SJSA1 (cell line): ENCODE data around the gene MAP3K6. TPM values are rescaled to one million over a fixed set of nuclear protein-coding genes. Genes with fewer than 3 reads are reported as not detected.

ENCODE experiments used
- DNase-seq, 2 experiments: peaks; one replicate each; pipeline ENCODE4 v3.0.0-alpha.2; 2015 to 2020; ENCODE audit warnings: low spot score in 2 of 2, low read depth in 1 of 2
- H3K27ac ChIP-seq: fragments of 250-450 bp; sonication (Bioruptor Pico); 2 replicates; pipeline ENCODE4 v1.5.1; 2020; ENCODE audit warnings: mild to moderate bottlenecking, moderate library complexity
- H3K27me3 ChIP-seq: fragments of 250-450 bp; sonication (Bioruptor Pico); replicated peaks from 2 replicates; pipeline ENCODE4 v1.5.1; 2020; ENCODE audit warnings: mild to moderate bottlenecking, moderate library complexity
- H3K36me3 ChIP-seq: fragments of 250-450 bp; sonication (Bioruptor Pico); 2 replicates; pipeline ENCODE4 v1.5.1; 2020; ENCODE audit warnings: mild to moderate bottlenecking
- H3K4me1 ChIP-seq: fragments of 250-450 bp; sonication (Bioruptor Pico); replicated peaks from 2 replicates; pipeline ENCODE4 v1.6.1; 2021; ENCODE audit warnings: mild to moderate bottlenecking
- H3K4me3 ChIP-seq: fragments of 250-450 bp; sonication (Bioruptor Pico); 2 replicates; pipeline ENCODE4 v1.5.1; 2020; ENCODE audit warnings: mild to moderate bottlenecking
- H3K9me3 ChIP-seq: fragments of 250-450 bp; sonication (Bioruptor Pico); replicated peaks from 2 replicates; pipeline ENCODE4 v1.5.1; 2020; ENCODE audit warnings: mild to moderate bottlenecking
- total RNA-seq: library from RNA; depleted of rRNA; stranded (reverse); fragments of >200 nt; shearing (Covaris generic); gene quantifications from 2 replicates; pipeline ENCODE4 v1.2.3, GENCODE V29; 2014

MAP3K6 gene
- total RNA-seq, 1 experiment from 2014 or later = 16.6 TPM

DNA sequence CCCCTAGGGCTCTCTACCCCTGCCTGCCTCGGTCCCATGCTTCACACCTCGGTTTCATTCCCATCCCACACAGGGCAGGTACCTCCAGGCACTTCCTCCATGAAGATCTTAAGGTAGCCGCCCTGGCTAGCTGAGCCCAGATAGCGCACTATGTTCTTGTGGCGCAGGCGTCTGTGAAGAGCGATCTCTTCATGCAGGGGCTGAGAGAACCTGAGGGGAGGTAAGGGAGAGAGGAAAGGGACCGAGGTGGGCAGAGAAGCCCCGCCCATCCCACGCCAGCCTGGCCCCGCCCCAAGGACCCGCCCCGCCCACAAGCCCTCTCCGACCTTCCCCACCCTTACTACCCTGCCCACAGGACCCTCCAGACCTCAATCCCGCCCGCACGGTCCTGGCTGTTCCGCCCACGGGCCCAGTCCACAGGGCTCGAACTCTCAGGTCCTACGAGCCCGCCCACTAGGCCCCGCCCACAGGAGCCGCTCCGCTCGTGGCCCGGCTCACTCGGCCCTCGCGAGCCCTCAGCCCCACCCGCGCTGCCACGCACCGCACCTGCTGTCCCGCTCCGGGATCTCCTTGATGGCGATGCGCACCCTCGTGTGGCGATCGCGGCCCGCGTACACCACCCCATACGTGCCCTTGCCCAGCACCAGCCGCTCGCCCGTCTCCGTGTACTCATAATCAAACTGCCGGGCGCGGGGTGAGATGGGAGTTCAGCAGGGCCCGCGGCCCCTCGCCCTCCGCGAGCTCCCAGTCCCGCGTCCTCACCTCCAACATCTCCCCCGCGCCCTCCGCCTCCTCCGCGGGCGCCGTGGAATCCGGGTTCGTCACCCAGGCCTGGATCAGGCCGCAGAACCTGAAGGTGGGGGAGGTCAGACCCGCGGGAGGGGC, 6.4 kb downstream of the MAP3K6 start:
- no peaks in the 10 kb centered on the region for H3K27me3 ChIP-seq
- no peak overlapping the region for H3K4me3 ChIP-seq
- no peak overlapping the region for H3K27ac ChIP-seq
- peaks cover 9% of the 10 kb centered on the region for H3K4me1 ChIP-seq
- peaks cover 69% of the 10 kb centered on the region for H3K36me3 ChIP-seq
- no peak for DNase-seq
- no peaks in the 10 kb centered on the region for H3K9me3 ChIP-seq

- Histone ChIP-seq H3K36me3 (peaks cover 71% of the 10 kb centered on the region), H3K27ac (no peak overlapping the region), H3K27me3 (no peaks in the 10 kb centered on the region), H3K4me1 (peaks cover 3% of the 10 kb centered on the region), H3K9me3 (no peaks in the 10 kb centered on the region), H3K4me3 (no peak overlapping the region)
- no peak for DNase-seq
These were observed 7.0 kb downstream of the MAP3K6 start for GRCh38 chr1:27359822-27360158.

DNA sequence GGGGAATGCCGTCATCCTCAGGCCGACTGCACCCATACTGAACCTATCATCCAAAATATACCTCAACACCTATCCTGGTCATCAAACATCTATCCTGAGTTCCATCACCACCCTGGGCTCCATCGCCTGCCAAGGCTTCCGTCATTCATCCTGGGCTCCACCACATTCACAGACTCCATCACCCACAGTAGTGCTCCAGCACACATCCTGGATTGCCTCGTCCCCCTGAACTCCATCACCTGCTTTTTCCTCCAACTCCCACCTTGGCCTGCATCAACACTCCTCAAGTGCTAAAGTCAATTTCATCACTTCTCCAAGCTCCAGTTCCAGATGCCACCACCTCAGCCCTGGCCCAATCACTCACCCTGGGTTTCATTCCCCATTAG, 7.8 kb downstream of the MAP3K6 start:
- H3K27ac ChIP-seq = no peak overlapping the region
- H3K4me1 ChIP-seq = no peaks in the 10 kb centered on the region
- H3K4me3 ChIP-seq = no peak overlapping the region
- no peaks in the 10 kb centered on the region for H3K9me3 ChIP-seq
- no peak for DNase-seq
- H3K27me3 ChIP-seq = no peaks in the 10 kb centered on the region
- peaks cover 62% of the 10 kb centered on the region for H3K36me3 ChIP-seq

- no peak for DNase-seq
- Histone ChIP-seq H3K4me3 (no peak overlapping the region), H3K27me3 (no peaks in the 10 kb centered on the region), H3K36me3 (peaks cover 56% of the 10 kb centered on the region), H3K27ac (no peak overlapping the region), H3K4me1 (no peaks in the 10 kb centered on the region), H3K9me3 (no peaks in the 10 kb centered on the region)
These were observed 8.5 kb downstream of the MAP3K6 start for GRCh38 chr1:27358038-27358927.

DNA sequence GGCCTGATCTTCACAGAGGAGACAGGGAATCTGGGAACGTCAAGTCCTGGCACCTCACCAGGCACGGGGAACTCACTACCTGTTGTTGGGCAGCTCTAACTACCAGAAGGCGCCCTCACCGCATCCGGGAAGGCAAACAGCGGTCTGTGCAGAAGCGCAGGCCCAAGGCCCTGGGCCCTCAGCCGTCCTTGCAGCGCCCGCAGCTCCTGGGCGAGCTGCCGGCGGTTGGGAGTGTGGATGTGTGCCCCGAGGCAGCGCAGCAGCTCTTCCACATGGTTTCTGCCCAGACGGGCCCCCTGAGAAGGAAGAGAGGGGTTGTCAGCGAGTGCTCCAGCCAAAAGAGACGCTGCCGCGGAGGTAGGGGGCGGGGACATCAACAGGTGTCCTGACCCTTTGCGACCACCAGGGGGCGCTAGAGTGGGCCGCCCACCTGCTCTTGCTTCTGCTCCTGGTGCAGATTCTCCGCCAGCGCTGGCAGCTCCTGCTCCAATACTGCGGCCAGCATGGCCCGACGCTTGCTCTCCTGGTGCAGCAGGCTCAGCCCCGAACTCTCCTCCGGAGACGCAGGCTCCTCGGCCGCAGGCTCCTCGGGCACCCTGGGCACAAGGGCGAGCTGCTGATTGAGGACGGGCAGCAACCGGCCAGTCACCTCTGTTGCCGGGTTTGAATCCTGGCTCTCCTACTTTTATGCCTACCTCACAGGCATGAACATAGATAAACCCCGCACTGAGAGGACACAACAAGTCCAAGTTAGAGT, 9.3 kb downstream of the MAP3K6 start:
- H3K36me3 ChIP-seq = peaks cover 49% of the 10 kb centered on the region
- H3K4me1 ChIP-seq = no peaks in the 10 kb centered on the region
- H3K4me3 ChIP-seq = no peak overlapping the region
- no peak overlapping the region for H3K27ac ChIP-seq
- H3K27me3 ChIP-seq = no peaks in the 10 kb centered on the region
- no peaks in the 10 kb centered on the region for H3K9me3 ChIP-seq
- DNase-seq = peak; percentile 45 to 65

- peaks cover 44% of the 10 kb centered on the region for H3K36me3 ChIP-seq
These were observed 10.0 kb downstream of the MAP3K6 start for GRCh38 chr1:27356619-27357280.

GRCh38 chr1:27356277-27356618, 10.5 kb downstream of the MAP3K6 start:
- no peak overlapping the region for H3K4me3 ChIP-seq
- H3K36me3 ChIP-seq = peaks cover 41% of the 10 kb centered on the region
- no peak for DNase-seq
- H3K27ac ChIP-seq = no peak overlapping the region
- H3K4me1 ChIP-seq = no peaks in the 10 kb centered on the region
- no peaks in the 10 kb centered on the region for H3K9me3 ChIP-seq
- no peaks in the 10 kb centered on the region for H3K27me3 ChIP-seq

More at GRCh38 chr1:27356619-27357280, 10.0 kb downstream of the MAP3K6 start:
- H3K27me3 ChIP-seq = no peaks in the 10 kb centered on the region
- H3K4me3 ChIP-seq = no peak overlapping the region
- H3K9me3 ChIP-seq = no peaks in the 10 kb centered on the region
- no peaks in the 10 kb centered on the region for H3K4me1 ChIP-seq
- no peak overlapping the region for H3K27ac ChIP-seq
- DNase-seq = no peak

DNA sequence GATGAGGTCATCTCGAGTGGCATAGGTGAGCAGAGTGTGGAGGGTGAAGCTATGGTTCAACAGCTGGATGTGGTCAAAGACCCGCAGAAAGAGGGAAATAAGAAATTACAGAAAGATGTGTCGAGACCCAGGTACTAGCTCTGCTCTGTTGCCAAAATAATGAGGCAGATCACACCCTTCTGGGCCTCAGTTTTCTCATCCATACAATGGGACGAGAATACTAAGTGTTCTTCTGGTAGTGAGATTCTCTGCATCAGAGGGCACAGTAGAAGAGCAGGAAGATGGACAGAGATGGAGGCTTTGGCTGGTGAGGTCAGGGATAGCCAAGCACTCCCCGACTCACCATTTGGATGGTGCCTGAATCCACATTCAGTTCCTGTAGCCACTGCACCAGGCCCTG, 11.1 kb downstream of the MAP3K6 start:
- H3K4me1 ChIP-seq = no peaks in the 10 kb centered on the region
- H3K9me3 ChIP-seq = no peaks in the 10 kb centered on the region
- no peak overlapping the region for H3K27ac ChIP-seq
- H3K36me3 ChIP-seq = peaks cover 35% of the 10 kb centered on the region
- H3K4me3 ChIP-seq = no peak overlapping the region
- DNase-seq = no peak
- H3K27me3 ChIP-seq = no peaks in the 10 kb centered on the region

DNA sequence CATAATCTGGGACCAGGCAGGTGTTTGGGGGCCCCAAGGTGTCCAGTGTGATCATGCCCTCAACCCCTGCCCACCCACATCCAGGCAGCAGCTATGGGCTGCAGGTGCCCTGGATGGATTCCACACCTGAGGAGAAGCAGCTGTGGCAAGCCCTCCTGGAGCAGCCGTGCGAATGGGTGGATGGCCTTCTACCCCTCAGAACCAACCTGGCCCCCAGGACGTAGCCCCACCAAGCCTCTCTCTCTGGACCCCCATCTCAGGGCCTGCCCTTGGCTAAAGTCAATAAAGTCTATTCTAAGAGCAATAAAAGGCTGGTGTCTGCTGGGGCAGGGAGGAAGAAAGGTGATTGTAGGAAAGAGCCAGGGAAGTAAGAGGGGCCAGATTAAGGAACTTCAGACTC, 13.1 kb downstream of the MAP3K6 start:
- Histone ChIP-seq H3K4me1 (peaks cover 16% of the 10 kb centered on the region), H3K36me3 (peaks cover 30% of the 10 kb centered on the region), H3K27ac (no peak overlapping the region), H3K27me3 (no peaks in the 10 kb centered on the region), H3K9me3 (no peaks in the 10 kb centered on the region), H3K4me3 (no peak overlapping the region)
- DNase-seq = no peak

DNA sequence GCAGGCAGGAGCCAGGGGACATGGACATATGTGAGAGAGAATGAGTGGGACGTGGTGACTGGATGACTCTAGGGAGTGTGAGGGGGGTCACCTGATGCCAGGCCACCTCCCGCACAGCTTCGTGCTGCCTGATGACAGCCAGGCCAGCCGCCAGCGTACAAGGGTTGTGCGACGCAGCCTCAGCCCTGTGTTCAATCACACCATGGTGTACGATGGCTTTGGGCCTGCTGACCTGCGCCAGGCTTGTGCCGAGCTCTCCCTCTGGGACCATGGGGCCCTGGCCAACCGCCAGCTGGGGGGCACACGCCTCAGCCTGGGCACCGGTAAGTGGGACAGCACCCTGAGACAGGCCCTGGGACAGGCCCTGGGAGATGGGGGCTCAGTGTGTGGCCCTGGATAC, 13.6 kb downstream of the MAP3K6 start:
- Histone ChIP-seq H3K27me3 (no peaks in the 10 kb centered on the region), H3K27ac (no peak overlapping the region), H3K36me3 (peaks cover 27% of the 10 kb centered on the region), H3K4me1 (peaks cover 16% of the 10 kb centered on the region), H3K9me3 (no peaks in the 10 kb centered on the region), H3K4me3 (no peak overlapping the region)
- no peak for DNase-seq

DNA sequence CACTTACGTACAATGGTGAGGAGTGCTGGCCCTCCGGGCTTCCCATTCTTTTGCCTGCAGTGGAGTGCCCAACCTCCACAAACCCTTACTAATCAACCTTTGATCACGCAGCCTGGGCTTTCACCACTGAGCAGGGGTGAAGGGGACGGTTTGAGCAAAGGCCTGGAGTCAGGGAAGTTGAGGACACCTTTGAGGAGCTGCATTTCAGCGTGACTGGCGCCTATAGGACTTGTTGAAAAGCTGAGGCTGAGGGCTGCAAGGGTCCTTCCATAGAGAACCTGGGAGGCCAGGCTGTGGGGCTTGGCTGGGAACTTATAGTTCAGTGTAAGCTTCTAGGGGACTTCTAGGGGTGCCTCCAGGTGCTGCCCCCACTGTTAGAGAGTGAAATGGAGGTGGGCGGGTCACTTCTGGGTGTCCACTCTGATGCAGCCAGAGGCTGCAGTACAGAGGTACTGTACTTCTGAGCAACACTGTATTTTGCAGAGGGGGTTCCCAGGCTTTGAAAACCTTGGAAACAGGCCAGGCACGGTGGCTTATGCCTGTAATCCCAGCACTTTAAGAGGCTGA, 15.1 kb downstream of the MAP3K6 start:
- DNase-seq = no peak
- no peak overlapping the region for H3K27ac ChIP-seq
- no peaks in the 10 kb centered on the region for H3K27me3 ChIP-seq
- peaks cover 13% of the 10 kb centered on the region for H3K36me3 ChIP-seq
- H3K4me3 ChIP-seq = no peak overlapping the region
- peaks cover 28% of the 10 kb centered on the region for H3K4me1 ChIP-seq
- H3K9me3 ChIP-seq = no peaks in the 10 kb centered on the region

DNA sequence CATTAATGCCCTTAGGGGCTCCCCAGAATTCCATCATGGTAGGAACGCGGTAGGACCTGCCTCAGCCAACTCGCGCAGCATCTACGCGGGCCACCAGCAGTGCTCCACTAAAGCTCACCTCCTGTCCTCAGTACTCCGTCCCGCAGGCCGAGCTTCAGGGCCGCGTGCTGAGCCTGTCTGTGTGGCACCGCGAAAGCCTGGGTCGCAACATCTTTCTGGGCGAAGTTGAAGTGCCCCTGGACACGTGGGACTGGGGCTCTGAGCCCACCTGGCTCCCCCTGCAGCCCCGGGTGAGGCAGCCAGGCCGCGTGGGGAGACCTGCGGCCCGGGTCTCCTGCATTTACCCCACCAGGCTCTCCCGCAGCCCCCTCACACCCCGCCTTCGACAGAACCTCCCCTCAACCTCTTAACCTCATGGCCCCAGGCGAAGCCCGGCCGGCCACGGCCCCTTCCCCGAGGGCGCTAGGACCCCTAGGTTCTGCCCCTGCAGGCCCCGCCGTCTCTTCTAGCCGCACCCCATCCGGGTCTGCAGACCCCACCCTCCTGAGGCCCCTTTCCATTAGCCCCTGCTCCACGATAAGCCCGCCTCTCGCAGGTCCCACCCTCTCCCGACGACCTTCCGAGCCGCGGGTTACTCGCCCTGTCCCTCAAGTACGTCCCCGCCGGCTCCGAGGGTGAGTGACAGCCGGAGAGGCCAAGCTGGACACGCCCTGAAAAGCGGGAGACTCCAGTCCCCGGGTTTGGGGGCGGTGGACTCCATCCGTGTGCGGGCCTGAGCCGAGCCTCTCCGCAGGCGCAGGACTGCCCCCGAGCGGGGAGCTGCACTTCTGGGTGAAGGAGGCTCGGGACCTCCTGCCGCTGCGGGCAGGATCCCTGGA, 15.9 kb downstream of the MAP3K6 start:
- Histone ChIP-seq H3K27me3 (no peaks in the 10 kb centered on the region), H3K4me1 (peaks cover 28% of the 10 kb centered on the region), H3K4me3 (no peak overlapping the region), H3K36me3 (peaks cover 8% of the 10 kb centered on the region), H3K27ac (no peak overlapping the region), H3K9me3 (no peaks in the 10 kb centered on the region)
- no peak for DNase-seq
